ENCODE results near the gene EPS8.

The EPS8 gene

GRCh38 chr12:15729097-15729496 lies 60.1 kb downstream of the EPS8 start:
- Histone ChIP-seq H3K4me3 (ENCODE audit: low read depth, low read length, poor library complexity, severe bottlenecking) (no peak overlapping the region), H3K4me1 (ENCODE audit: insufficient read depth, low read length, severe bottlenecking) (no peaks in the 10 kb centered on the region), H2AFZ (ENCODE audit: low read length) (no peak overlapping the region), H3K9me3 (ENCODE audit: low read length) (no peaks in the 10 kb centered on the region), H3K36me3 (ENCODE audit: insufficient read depth, low read length) (no peaks in the 10 kb centered on the region), H3K9ac (ENCODE audit: low read length) (no peak overlapping the region), H3K79me2 (ENCODE audit: insufficient read depth, low read length) (no peaks in the 10 kb centered on the region), H3K4me2 (ENCODE audit: low read length) (no peak overlapping the region), H3F3A (ENCODE audit: insufficient read depth, low read length) (no peaks in the 10 kb centered on the region), H4K20me1 (ENCODE audit: insufficient read depth, low read length) (no peaks in the 10 kb centered on the region), H3K9me2 (ENCODE audit: low read depth, low read length) (no peaks in the 10 kb centered on the region), H3K27me3 (ENCODE audit: insufficient read depth, low read length) (no peaks in the 10 kb centered on the region), H3K27ac (ENCODE audit: low read depth, low read length, poor library complexity, severe bottlenecking) (no peak overlapping the region)
- no peak for TF ChIP-seq CTCF (IDR thresholded peaks at IDR 0.05; ENCODE audit: low read length)
- TF ChIP-seq EZH2 (IDR thresholded peaks at IDR 0.05; ENCODE audit: borderline replicate concordance, low read length), result no peak

GRCh38 chr12:15728118-15728598 lies 61.0 kb downstream of the EPS8 start:
- Histone ChIP-seq H3K27ac (ENCODE audit: low read depth, low read length, poor library complexity, severe bottlenecking) (no peak overlapping the region), H3K36me3 (ENCODE audit: insufficient read depth, low read length) (no peaks in the 10 kb centered on the region), H3K4me2 (ENCODE audit: low read length) (no peak overlapping the region), H2AFZ (ENCODE audit: low read length) (no peak overlapping the region), H3K79me2 (ENCODE audit: insufficient read depth, low read length) (no peaks in the 10 kb centered on the region), H3K9me3 (ENCODE audit: low read length) (no peaks in the 10 kb centered on the region), H3F3A (ENCODE audit: insufficient read depth, low read length) (no peaks in the 10 kb centered on the region), H3K4me3 (ENCODE audit: low read depth, low read length, poor library complexity, severe bottlenecking) (no peak overlapping the region), H3K4me1 (ENCODE audit: insufficient read depth, low read length, severe bottlenecking) (no peaks in the 10 kb centered on the region), H4K20me1 (ENCODE audit: insufficient read depth, low read length) (no peaks in the 10 kb centered on the region), H3K9me2 (ENCODE audit: low read depth, low read length) (no peaks in the 10 kb centered on the region), H3K9ac (ENCODE audit: low read length) (no peak overlapping the region), H3K27me3 (ENCODE audit: insufficient read depth, low read length) (no peaks in the 10 kb centered on the region)
- TF ChIP-seq CTCF (IDR thresholded peaks at IDR 0.05; ENCODE audit: low read length) (no peak), EZH2 (IDR thresholded peaks at IDR 0.05; ENCODE audit: borderline replicate concordance, low read length) (no peak)

- Histone ChIP-seq H4K20me1 (ENCODE audit: insufficient read depth, low read length) (no peaks in the 10 kb centered on the region), H3K79me2 (ENCODE audit: insufficient read depth, low read length) (no peaks in the 10 kb centered on the region), H3K9me3 (ENCODE audit: low read length) (no peaks in the 10 kb centered on the region), H3K36me3 (ENCODE audit: insufficient read depth, low read length) (no peaks in the 10 kb centered on the region), H3K4me3 (ENCODE audit: low read depth, low read length, poor library complexity, severe bottlenecking) (no peak overlapping the region), H3K4me2 (ENCODE audit: low read length) (no peak overlapping the region), H3F3A (ENCODE audit: insufficient read depth, low read length) (no peaks in the 10 kb centered on the region), H3K4me1 (ENCODE audit: insufficient read depth, low read length, severe bottlenecking) (no peaks in the 10 kb centered on the region), H2AFZ (ENCODE audit: low read length) (no peak overlapping the region), H3K27ac (ENCODE audit: low read depth, low read length, poor library complexity, severe bottlenecking) (no peak overlapping the region), H3K9me2 (ENCODE audit: low read depth, low read length) (no peaks in the 10 kb centered on the region), H3K27me3 (ENCODE audit: insufficient read depth, low read length) (no peaks in the 10 kb centered on the region), H3K9ac (ENCODE audit: low read length) (no peak overlapping the region)
- TF ChIP-seq EZH2 (IDR thresholded peaks at IDR 0.05; ENCODE audit: borderline replicate concordance, low read length) (no peak), CTCF (IDR thresholded peaks at IDR 0.05; ENCODE audit: low read length) (no peak)
These were observed 62.4 kb downstream of the EPS8 start for GRCh38 chr12:15726878-15727150.

Measured in OCI-LY1 (cell line).